ENCODE results near the gene CDH3. TPM values are rescaled to one million over a fixed set of nuclear protein-coding genes. Genes with fewer than 3 reads are reported as not detected.

Gene CDH3
- total and polyA plus RNA-seq, 10 of the 15 experiments (the other 5 are each of a cell fraction or from before 2014, with no cell fraction given) = 0.05 to 0.44 (median 0.12) TPM; not detected in 5

GRCh38 chr16:68626557-68626956 is 18.6 kb upstream of the CDH3 start:
- Histone ChIP-seq H3K27me3 (replicated peaks in 1 of 2; ENCODE audit: control insufficient read depth in 2 of 2, insufficient read depth in 2 of 2, low read length in 1 of 2) (no peaks in the 10 kb centered on the region), H3K27ac (ENCODE audit: control insufficient read depth, insufficient read depth) (no peak overlapping the region), H3K4me1 (ENCODE audit: control insufficient read depth, insufficient read depth, low read length) (no peaks in the 10 kb centered on the region), H3K9ac (ENCODE audit: control insufficient read depth, insufficient read depth, low read length) (no peak overlapping the region), H3K4me3 (no peak overlapping the region), H4K20me1 (ENCODE audit: control insufficient read depth, insufficient read depth) (no peaks in the 10 kb centered on the region), H3K9me3 (replicated peaks; ENCODE audit: control insufficient read depth, insufficient read depth, low read length) (no peaks in the 10 kb centered on the region), H3K4me2 (ENCODE audit: control insufficient read depth, insufficient read depth) (no peak overlapping the region), H2AFZ (ENCODE audit: control insufficient read depth, low read depth, low read length) (no peak overlapping the region), H3K36me3 (ENCODE audit: control insufficient read depth in 2 of 2, insufficient read depth in 2 of 2, low read length in 1 of 2) (no peaks in the 10 kb centered on the region), H3K79me2 (ENCODE audit: control insufficient read depth, insufficient read depth, low read length) (no peaks in the 10 kb centered on the region)
- ChIA-PET SMC1A (ENCODE audit: uncharacterized antibody, unreplicated experiment) (no interaction called here), RAD21 (ENCODE audit: unreplicated experiment) (no interaction called here), CTCF (no interaction called here), POLR2A (no interaction called here)
- TF ChIP-seq SP1 (IDR thresholded peaks at IDR 0.05; ENCODE audit: low read depth, low read length) = no peak
- in situ Hi-C loops (cut with MboI) (no loop called here), intact Hi-C loops (cut with micrococcal nuclease; ENCODE audit: unreplicated experiment) (no loop called here)
- FAIRE-seq (no peak), DNase-seq (ENCODE audit: low read depth, low spot score) (no peak), ATAC-seq (no peak)
- WGBS (ENCODE audit: insufficient coverage, insufficient replicate concordance, low lambda C conversion rate, missing lambda C conversion rate) = 45% methylated on average over 8 of the region's 8 CpGs
- no TSS peak for BruUV-seq (replicated peaks)

- Histone ChIP-seq H3K9me3 (replicated peaks; ENCODE audit: control insufficient read depth, insufficient read depth, low read length) (no peaks in the 10 kb centered on the region), H3K79me2 (ENCODE audit: control insufficient read depth, insufficient read depth, low read length) (no peaks in the 10 kb centered on the region), H4K20me1 (ENCODE audit: control insufficient read depth, insufficient read depth) (no peaks in the 10 kb centered on the region), H3K4me3 (no peak overlapping the region), H3K27ac (ENCODE audit: control insufficient read depth, insufficient read depth) (no peak overlapping the region), H3K4me2 (ENCODE audit: control insufficient read depth, insufficient read depth) (no peak overlapping the region), H3K4me1 (ENCODE audit: control insufficient read depth, insufficient read depth, low read length) (no peaks in the 10 kb centered on the region), H3K36me3 (ENCODE audit: control insufficient read depth in 2 of 2, insufficient read depth in 2 of 2, low read length in 1 of 2) (no peaks in the 10 kb centered on the region), H2AFZ (ENCODE audit: control insufficient read depth, low read depth, low read length) (no peak overlapping the region), H3K9ac (ENCODE audit: control insufficient read depth, insufficient read depth, low read length) (no peak overlapping the region), H3K27me3 (replicated peaks in 1 of 2; ENCODE audit: control insufficient read depth in 2 of 2, insufficient read depth in 2 of 2, low read length in 1 of 2) (no peaks in the 10 kb centered on the region)
- CTCF ChIA-PET = no interaction called here
- POLR2A ChIA-PET = no interaction called here
- in situ Hi-C loops (cut with MboI) = no loop called here
- 32% methylated on average over 5 of the region's 5 CpGs for WGBS (ENCODE audit: insufficient coverage, insufficient replicate concordance, low lambda C conversion rate, missing lambda C conversion rate)
- no TSS peak for BruUV-seq (replicated peaks)
- RAD21 ChIA-PET (ENCODE audit: unreplicated experiment) = interaction anchor here (1.3 kb wide), 1 partner anchor 98 kb away, joined by 4 read pairs; no protein-coding TSS in a partner anchor
- intact Hi-C loops (cut with micrococcal nuclease; ENCODE audit: unreplicated experiment) = no loop called here
- DNase-seq (ENCODE audit: low read depth, low spot score) = no peak
- no peak for ATAC-seq
- SMC1A ChIA-PET (ENCODE audit: uncharacterized antibody, unreplicated experiment) = interaction anchor here (1.5 kb wide), 1 partner anchor 107 kb away, joined by 3 read pairs; no protein-coding TSS in a partner anchor
- no peak for FAIRE-seq
- TF ChIP-seq ZBTB4 (CRISPR knock-in tag; IDR thresholded peaks at IDR 0.05) (no peak), ATF3 (IDR thresholded peaks at IDR 0.05; ENCODE audit: borderline replicate concordance, extremely low read depth, low read depth, low read length) (no peak), IRF3 (IDR thresholded peaks at IDR 0.05) (no peak), HDAC6 (IDR thresholded peaks at IDR 0.05; ENCODE audit: unreplicated experiment) (no peak), KAT2A (conservative IDR thresholded peaks at IDR 0.05; ENCODE audit: control insufficient read depth, low read depth, low read length) (no peak), BHLHE40 (IDR thresholded peaks at IDR 0.05; ENCODE audit: borderline replicate concordance in 1 of 2, low read depth in 2 of 2, low read length in 1 of 2) (no peak), NBN (IDR thresholded peaks at IDR 0.05) (no peak), ASH2L (IDR thresholded peaks at IDR 0.05; ENCODE audit: borderline replicate concordance, low read depth) (no peak), ATF2 (IDR thresholded peaks at IDR 0.05; ENCODE audit: low read length) (no peak), KDM1A (IDR thresholded peaks at IDR 0.05; ENCODE audit: borderline replicate concordance) (no peak), EZH2 (IDR thresholded peaks at IDR 0.05; ENCODE audit: borderline replicate concordance, control insufficient read depth, low read depth, low read length) (no peak)
Observed at GRCh38 chr16:68627951-68628425, 17.1 kb upstream of the CDH3 start.
